Measurements from ENCODE around the gene C8B.

C8B gene

GRCh38 chr1:56897150-56898004, 68.4 kb downstream of the C8B start:
- no peak for DNase-seq

GRCh38 chr1:56894014-56894413, 71.8 kb downstream of the C8B start:
- no peak for DNase-seq

- DNase-seq = no peak
These were observed 75.6 kb downstream of the C8B start for GRCh38 chr1:56890229-56890628.

- DNase-seq = no peak
These were observed 84.4 kb downstream of the C8B start for GRCh38 chr1:56881417-56881816.

GRCh38 chr1:56880774-56881173, 85.0 kb downstream of the C8B start:
- DNase-seq = no peak

All from hematopoietic multipotent progenitor cell treated with erythropoietin and hydrocortisone succinate and interleukin-3 and kit ligand, for 8 days (in vitro differentiated cells).